HG03095 (cell line): ENCODE results near the gene ANTXR1.
"Not testable (repeated sequence)": the region's sequence is repeated elsewhere in the genome, so short reads cannot be mapped to it uniquely, and the experiment has no call there.

ENCODE experiments used
- ATAC-seq: cut with Tn5 transposase; IDR thresholded peaks from one replicate; pipeline ENCODE4 v1.9.1; 2021; ENCODE audit warnings: moderate library complexity; ENCODE audit not compliant: unreplicated experiment

ANTXR1 gene

GRCh38 chr2:69162057-69162456 is 149.1 kb downstream of the ANTXR1 start:
- no peak for ATAC-seq

- no peak for ATAC-seq
Measured at GRCh38 chr2:69163109-69163508, 150.1 kb downstream of the ANTXR1 start.

- no peak for ATAC-seq
Measured at GRCh38 chr2:69163556-69163955, 150.6 kb downstream of the ANTXR1 start.

GRCh38 chr2:69164061-69164778 is 151.2 kb downstream of the ANTXR1 start:
- ATAC-seq = no peak

DNA sequence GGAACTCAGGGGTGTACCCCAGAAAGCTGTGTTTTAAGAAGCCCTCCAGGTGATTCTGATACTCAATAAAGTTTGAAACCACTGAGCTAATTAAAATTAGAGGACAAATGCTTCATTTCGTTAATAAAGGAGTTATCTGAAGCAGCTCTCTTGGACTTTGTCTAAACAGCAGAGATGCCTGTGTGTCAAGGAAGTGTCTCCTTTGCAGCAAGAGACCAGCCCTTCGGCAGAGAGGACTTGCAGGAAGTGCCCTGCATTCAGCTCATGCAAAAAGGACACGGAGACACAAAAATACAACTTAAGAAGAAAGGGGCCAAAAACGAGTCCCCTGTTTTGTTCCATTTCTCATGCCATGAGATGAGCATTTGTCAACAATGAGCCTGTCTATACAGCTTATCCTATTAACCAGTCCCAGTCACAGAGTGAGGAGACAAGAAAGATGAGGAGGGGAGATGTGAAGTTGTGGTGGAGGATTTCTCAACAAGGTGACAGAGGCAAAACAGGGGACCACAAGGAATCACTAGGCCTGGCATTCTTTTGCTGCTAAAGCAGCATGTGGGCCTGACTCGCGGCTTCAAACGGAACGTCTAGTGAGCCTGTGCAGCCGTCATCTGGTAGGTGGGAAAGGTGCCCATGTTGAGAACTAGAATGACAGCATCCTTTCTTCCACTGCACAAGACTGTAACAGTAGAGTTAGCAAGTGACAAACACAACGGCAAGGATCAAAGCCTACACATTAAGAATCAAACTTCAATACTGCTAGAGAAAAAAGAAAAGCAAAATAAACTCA is 152.3 kb downstream of the ANTXR1 start:
- ATAC-seq = no peak

DNA sequence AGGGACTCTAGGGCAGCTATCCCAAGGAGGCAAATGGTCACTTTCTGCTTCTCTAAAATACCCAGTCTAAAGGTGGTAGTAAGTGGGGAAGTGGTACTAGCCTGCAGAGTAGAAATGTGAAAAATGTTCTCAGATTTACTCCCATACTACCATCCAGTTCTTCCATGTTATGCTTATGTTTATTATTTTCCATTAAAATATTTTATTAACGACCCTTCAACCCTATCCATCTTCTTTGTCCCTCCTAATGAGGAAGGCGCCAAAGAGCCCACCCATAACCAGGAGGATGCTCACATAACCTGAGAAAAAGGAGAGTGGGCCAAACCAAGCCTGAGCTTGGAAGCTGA is 153.5 kb downstream of the ANTXR1 start:
- no peak for ATAC-seq

GRCh38 chr2:69166812-69167468 is 154.0 kb downstream of the ANTXR1 start:
- ATAC-seq = no peak

GRCh38 chr2:69167469-69167822 is 154.5 kb downstream of the ANTXR1 start:
- ATAC-seq = no peak

- ATAC-seq = no peak
Measured at GRCh38 chr2:69168144-69168813, 155.3 kb downstream of the ANTXR1 start.

DNA sequence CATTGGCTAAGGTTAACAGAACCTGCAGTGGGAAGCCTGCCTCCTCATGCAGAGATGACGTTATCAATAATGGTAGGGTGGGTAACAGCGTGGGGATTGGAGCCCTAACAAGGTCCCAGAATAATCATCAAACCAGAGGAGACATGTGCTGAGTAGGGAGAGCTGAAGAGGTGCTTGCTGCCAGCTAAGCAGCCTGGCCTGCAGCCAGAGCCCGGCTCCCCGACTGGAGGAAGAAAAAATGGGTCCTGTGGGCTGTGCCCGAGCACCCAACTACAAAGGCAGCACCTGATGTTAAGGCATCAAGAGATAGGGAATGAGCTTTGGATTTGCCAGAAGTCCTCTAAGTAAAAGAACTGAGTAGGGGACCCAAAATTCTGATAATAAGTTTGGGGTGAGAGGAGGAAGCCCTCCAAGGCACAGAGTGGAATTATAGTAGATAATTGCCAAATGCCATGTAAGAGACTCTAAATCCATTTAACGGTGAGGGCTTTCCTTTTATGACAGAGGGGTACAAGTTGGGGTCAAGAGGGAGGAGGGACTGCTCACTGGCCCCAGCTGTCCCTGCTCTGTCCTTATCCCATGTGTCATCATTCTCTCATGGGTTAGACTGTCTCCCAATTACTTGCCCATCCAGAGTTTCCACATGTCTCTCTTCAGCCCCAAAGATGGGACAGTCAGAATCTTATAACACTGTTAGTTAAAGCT is 156.1 kb downstream of the ANTXR1 start:
- no peak for ATAC-seq

GRCh38 chr2:69169655-69170389 is 156.8 kb downstream of the ANTXR1 start:
- no peak for ATAC-seq

DNA sequence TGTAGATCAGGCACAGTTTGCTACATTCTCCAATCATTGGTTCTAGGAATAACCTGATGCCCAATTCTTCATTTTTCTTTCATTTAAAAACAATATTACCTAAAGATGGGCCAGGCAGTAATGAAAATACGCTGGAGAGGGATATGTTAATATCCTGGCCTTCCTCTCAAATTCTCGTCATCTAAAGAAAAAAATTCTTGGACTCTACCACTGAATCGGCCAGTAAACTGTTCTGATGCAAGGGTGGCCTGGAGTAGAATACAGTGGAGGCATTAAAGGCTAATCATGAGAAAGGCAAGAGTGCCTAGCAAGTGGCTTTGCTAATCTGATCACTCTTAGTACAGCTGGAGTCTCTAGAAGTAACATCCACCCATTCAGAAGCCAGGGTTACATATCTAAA is 157.7 kb downstream of the ANTXR1 start:
- ATAC-seq = no peak

GRCh38 chr2:69171116-69171896 is 158.3 kb downstream of the ANTXR1 start:
- no peak for ATAC-seq

- ATAC-seq = no peak
Measured at GRCh38 chr2:69171897-69172525, 159.0 kb downstream of the ANTXR1 start.

GRCh38 chr2:69173706-69174105 is 160.7 kb downstream of the ANTXR1 start:
- no peak for ATAC-seq

- not testable (repeated sequence) for ATAC-seq
Measured at GRCh38 chr2:69174211-69174610, 161.2 kb downstream of the ANTXR1 start.

GRCh38 chr2:69175790-69176715 is 163.1 kb downstream of the ANTXR1 start:
- ATAC-seq = no peak
